ENCODE measurements around the gene RERE. TPM values are rescaled to one million over a fixed set of nuclear protein-coding genes. Genes with fewer than 3 reads are reported as not detected.

Gene RERE
- total and polyA plus RNA-seq, 11 donors: 53.5 to 236 (median 121) TPM

DNA sequence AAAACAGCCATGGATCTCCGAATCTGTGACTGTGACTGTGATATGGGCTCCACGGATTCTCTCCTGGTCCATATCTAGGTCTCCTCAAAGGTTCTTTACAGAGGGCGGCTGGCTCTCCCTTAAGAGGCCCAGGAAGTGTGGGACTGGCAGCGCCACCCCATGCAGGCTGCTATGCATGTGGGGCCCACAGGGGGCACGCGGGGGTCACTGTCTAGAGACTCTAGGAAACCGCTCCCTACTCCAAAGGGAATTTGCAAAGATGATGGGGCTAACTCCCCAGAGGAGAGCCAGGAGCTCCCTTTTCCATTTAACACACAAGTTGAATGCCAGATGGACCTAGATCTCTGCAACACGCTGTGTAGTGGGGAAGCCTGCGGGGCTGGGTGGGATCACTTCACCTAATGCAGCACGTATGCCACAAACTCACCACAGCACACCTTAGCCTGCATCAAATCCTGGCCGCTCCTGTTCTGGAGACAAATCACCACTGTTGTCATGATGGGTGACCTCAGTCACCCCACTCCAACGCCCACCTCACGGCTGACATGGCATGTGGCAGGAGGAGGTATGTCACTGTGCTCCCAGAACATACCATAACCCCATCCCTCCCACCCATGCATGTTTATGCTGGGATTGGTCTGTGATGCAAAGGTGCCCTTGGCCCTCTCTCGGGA, 437.8 kb downstream of the RERE start:
- TF ChIP-seq, protein P1, sequence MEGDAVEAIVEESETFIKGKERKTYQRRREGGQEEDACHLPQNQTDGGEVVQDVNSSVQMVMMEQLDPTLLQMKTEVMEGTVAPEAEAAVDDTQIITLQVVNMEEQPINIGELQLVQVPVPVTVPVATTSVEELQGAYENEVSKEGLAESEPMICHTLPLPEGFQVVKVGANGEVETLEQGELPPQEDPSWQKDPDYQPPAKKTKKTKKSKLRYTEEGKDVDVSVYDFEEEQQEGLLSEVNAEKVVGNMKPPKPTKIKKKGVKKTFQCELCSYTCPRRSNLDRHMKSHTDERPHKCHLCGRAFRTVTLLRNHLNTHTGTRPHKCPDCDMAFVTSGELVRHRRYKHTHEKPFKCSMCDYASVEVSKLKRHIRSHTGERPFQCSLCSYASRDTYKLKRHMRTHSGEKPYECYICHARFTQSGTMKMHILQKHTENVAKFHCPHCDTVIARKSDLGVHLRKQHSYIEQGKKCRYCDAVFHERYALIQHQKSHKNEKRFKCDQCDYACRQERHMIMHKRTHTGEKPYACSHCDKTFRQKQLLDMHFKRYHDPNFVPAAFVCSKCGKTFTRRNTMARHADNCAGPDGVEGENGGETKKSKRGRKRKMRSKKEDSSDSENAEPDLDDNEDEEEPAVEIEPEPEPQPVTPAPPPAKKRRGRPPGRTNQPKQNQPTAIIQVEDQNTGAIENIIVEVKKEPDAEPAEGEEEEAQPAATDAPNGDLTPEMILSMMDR (IDR thresholded peaks at IDR 0.05): no peak
- TF ChIP-seq POLR2A (IDR thresholded peaks at IDR 0.05): no peak
- Histone ChIP-seq H3K9me3 (no peaks in the 10 kb centered on the region), H3K4me3 (no peak overlapping the region), H3K4me1 (peaks cover under 1 to 93% (median 81%) of the 10 kb centered on the region in 12 donors), H3K27ac (peak overlapping the region; percentile 48 to 92 (median 67)), H3K27me3 (no peaks in the 10 kb centered on the region), H3K36me3 (peaks cover 0 to 44% (median 2%) of the 10 kb centered on the region in 9 donors)
- DNase-seq (no peak), ATAC-seq (peak in 1 of 4 donors; percentile 10)
- 76 to 84% (median 79%) methylated on average over 8 to 14 of the region's 14 CpGs for WGBS, 4 donors
- intact Hi-C loops (cut with DNase I): loop anchor here in 2 of 10 donors (2.0 to 10.0 kb wide), 2 partner anchors 29 to 145 kb away; no protein-coding TSS in a partner anchor

DNA sequence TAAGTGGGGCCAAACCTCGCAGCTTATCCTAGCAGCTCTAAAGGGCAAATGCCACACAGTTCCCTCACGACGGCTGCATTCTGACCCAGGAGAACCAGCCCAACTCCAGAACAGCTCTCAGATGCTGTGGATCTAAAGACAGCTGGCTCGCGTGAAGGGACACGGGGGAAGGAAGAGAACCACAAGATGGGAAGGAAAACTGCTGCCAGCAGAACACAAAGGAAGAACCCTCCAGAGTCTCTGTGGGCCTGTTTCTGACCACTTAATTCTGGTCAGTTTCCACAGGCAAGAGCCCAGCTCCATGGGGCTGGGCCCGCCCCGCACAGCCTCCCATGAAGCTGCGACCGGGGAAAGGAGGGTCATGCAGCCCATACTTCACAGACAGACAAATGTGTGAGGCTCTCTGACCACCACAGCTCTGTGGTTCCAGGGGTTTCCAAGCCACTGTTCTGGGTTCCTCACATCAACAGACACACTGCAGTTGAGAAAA, 438.4 kb downstream of the RERE start:
- peaks cover 5 to 93% (median 81%) of the 10 kb centered on the region in 12 donors for H3K4me1 ChIP-seq
- intact Hi-C loops (cut with DNase I): loop anchor here in 2 of 10 donors (2.0 to 10.0 kb wide), 2 partner anchors 30 to 146 kb away; no protein-coding TSS in a partner anchor
- no peak for DNase-seq
- H3K27ac ChIP-seq: peak overlapping the region; percentile 48 to 92 (median 67)
- H3K27me3 ChIP-seq: no peaks in the 10 kb centered on the region
- H3K4me3 ChIP-seq: no peak overlapping the region
- peak in 2 of 4 donors; percentile 11 to 12 for ATAC-seq
- TF ChIP-seq, protein P1 (IDR thresholded peaks at IDR 0.05): no peak
- no peak for TF ChIP-seq POLR2A (IDR thresholded peaks at IDR 0.05)
- WGBS, 4 donors: 54 to 64% (median 55%) methylated on average over 10 of the region's 10 CpGs
- peaks cover 0 to 44% (median 0%) of the 10 kb centered on the region in 9 donors for H3K36me3 ChIP-seq
- H3K9me3 ChIP-seq: no peaks in the 10 kb centered on the region

- no peaks in the 10 kb centered on the region for H3K27me3 ChIP-seq
- intact Hi-C loops (cut with DNase I): loop anchor here in 2 of 10 donors (2.0 to 10.0 kb wide), 2 partner anchors 31 to 147 kb away; no protein-coding TSS in a partner anchor
- peaks cover 10 to 94% (median 83%) of the 10 kb centered on the region in 12 donors for H3K4me1 ChIP-seq
- H3K36me3 ChIP-seq: peaks cover 0 to 52% (median 0%) of the 10 kb centered on the region in 9 donors
- WGBS, 4 donors: 24 to 27% (median 26%) methylated on average over 4 of the region's 4 CpGs
- TF ChIP-seq, protein P1 (IDR thresholded peaks at IDR 0.05): no peak
- no peak for TF ChIP-seq POLR2A (IDR thresholded peaks at IDR 0.05)
- peak overlapping the region; percentile 48 to 92 (median 67) for H3K27ac ChIP-seq
- ATAC-seq (peak in 1 of 4 donors; percentile 6), DNase-seq (no peak)
- no peak overlapping the region for H3K4me3 ChIP-seq
- no peaks in the 10 kb centered on the region for H3K9me3 ChIP-seq
Measured at GRCh38 chr1:8378178-8378577, 439.3 kb downstream of the RERE start.

Data from heart left ventricle (tissue), 16 donors.